HEK293 (cell line): ENCODE measurements around the gene TSPOAP1.

Experiments used
- CTCF ChIA-PET: fragments of 350-600 bp; formaldehyde crosslinking; extraction: SDS; loops from one replicate; lab custom pipeline; 2021; ENCODE audit warnings: antibody characterized with exemption; lab: Yijun Ruan, JAX
- POLR2A ChIA-PET: fragments of 300-600 bp; formaldehyde crosslinking; extraction: SDS; loops from one replicate; lab custom pipeline; 2020; ENCODE audit warnings: antibody characterized with exemption, inconsistent platforms; lab: Yijun Ruan, JAX
- H3K27ac ChIP-seq: fragments of 200-500 bp; sonication (Bioruptor generic); 2 replicates; pipeline ENCODE4 v1.5.1; 2014; ENCODE audit warnings: low read depth, low read length, control low read depth, inconsistent platforms; ENCODE audit errors: extremely low read depth
- H3K36me3 ChIP-seq, 2 experiments: fragments of 200-500 bp in 1 of 2; sonication (Bioruptor generic) in 1 of 2; 1 replicate in 1 of 2; 2 replicates in 1 of 2; pipeline ENCODE4 v1.5.1; 2014 to 2017; ENCODE audit warnings: inconsistent platforms in 2 of 2, low read length in 2 of 2; ENCODE audit not compliant: control insufficient read depth in 2 of 2, insufficient read depth in 1 of 2
- H3K4me1 ChIP-seq: fragments of 200-500 bp; sonication (Bioruptor generic); 2 replicates; pipeline ENCODE4 v1.5.1; 2014; ENCODE audit warnings: mild to moderate bottlenecking, low read length, inconsistent platforms; ENCODE audit not compliant: control insufficient read depth, insufficient read depth
- H3K4me3 ChIP-seq: 2 replicates; pipeline ENCODE4 v1.5.1; 2011; ENCODE audit warnings: low read depth, mild to moderate bottlenecking, control low read depth, low read length, moderate library complexity
- H3K9me3 ChIP-seq: fragments of 200-500 bp; sonication (Bioruptor generic); 2 replicates; pipeline ENCODE4 v1.5.1; 2014; ENCODE audit warnings: low read depth, low read length, inconsistent platforms; ENCODE audit not compliant: control insufficient read depth, insufficient read depth
- EGR2 ChIP-seq: fragments of 450-650 bp; formaldehyde crosslinking; IDR thresholded peaks from 2 replicates; pipeline ENCODE4 v1.5.1; 2016; ENCODE audit warnings: low read depth, missing biosample characterization, missing genetic modification characterization
- YY2 ChIP-seq: fragments of 450-650 bp; formaldehyde crosslinking; IDR thresholded peaks from 2 replicates; pipeline ENCODE4 v1.5.1; 2016; ENCODE audit warnings: missing biosample characterization, missing genetic modification characterization
- ZFHX2 ChIP-seq: fragments of 450-650 bp; formaldehyde crosslinking; conservative IDR thresholded peaks from 2 replicates; pipeline ENCODE4 v1.5.1; 2016; ENCODE audit warnings: missing biosample characterization, missing genetic modification characterization
- ZNF175 ChIP-seq: fragments of 450-650 bp; formaldehyde crosslinking; IDR thresholded peaks from 2 replicates; pipeline ENCODE4 v1.5.1; 2016; ENCODE audit warnings: missing biosample characterization, missing genetic modification characterization
- ZNF214 ChIP-seq: fragments of 450-650 bp; formaldehyde crosslinking; IDR thresholded peaks from 2 replicates; pipeline ENCODE4 v1.5.1; 2017; ENCODE audit warnings: missing biosample characterization, mild to moderate bottlenecking, missing genetic modification characterization, borderline replicate concordance
- ZNF221 ChIP-seq: fragments of 450-650 bp; formaldehyde crosslinking; IDR thresholded peaks from 2 replicates; pipeline ENCODE4 v1.5.1; 2017; ENCODE audit warnings: missing biosample characterization, missing genetic modification characterization, borderline replicate concordance
- ZNF292 ChIP-seq: fragments of 450-650 bp; formaldehyde crosslinking; IDR thresholded peaks from 2 replicates; pipeline ENCODE4 v1.5.1; 2016; ENCODE audit warnings: low read depth, missing biosample characterization, missing genetic modification characterization, borderline replicate concordance
- ZNF341 ChIP-seq: fragments of 450-650 bp; formaldehyde crosslinking; IDR thresholded peaks from 2 replicates; pipeline ENCODE4; 2016; ENCODE audit warnings: low read depth, missing biosample characterization, missing genetic modification characterization
- ZNF354C ChIP-seq: fragments of 450-650 bp; formaldehyde crosslinking; IDR thresholded peaks from 2 replicates; pipeline ENCODE4 v1.5.1; 2016; ENCODE audit warnings: missing biosample characterization, missing genetic modification characterization, low read depth, borderline replicate concordance
- ZNF404 ChIP-seq: fragments of 450-650 bp; formaldehyde crosslinking; IDR thresholded peaks from 2 replicates; pipeline ENCODE4 v1.5.1; 2017; ENCODE audit warnings: missing biosample characterization, missing genetic modification characterization
- ZNF423 ChIP-seq: fragments of 450-650 bp; formaldehyde crosslinking; IDR thresholded peaks from 2 replicates; pipeline ENCODE4 v1.5.1; 2016; ENCODE audit warnings: missing biosample characterization, missing genetic modification characterization
- ZNF433 ChIP-seq: fragments of 450-650 bp; formaldehyde crosslinking; IDR thresholded peaks from 2 replicates; pipeline ENCODE4 v1.5.1; 2016; ENCODE audit warnings: missing biosample characterization, missing genetic modification characterization, low read depth
- ZNF501 ChIP-seq: fragments of 450-650 bp; formaldehyde crosslinking; IDR thresholded peaks from 2 replicates; pipeline ENCODE4 v1.5.1; 2016; ENCODE audit warnings: missing biosample characterization, missing genetic modification characterization
- ZNF530 ChIP-seq: fragments of 450-650 bp; formaldehyde crosslinking; IDR thresholded peaks from 2 replicates; pipeline ENCODE4 v1.5.1; 2016; ENCODE audit warnings: low read depth, missing biosample characterization, missing genetic modification characterization
- ZNF768 ChIP-seq: fragments of 450-650 bp; formaldehyde crosslinking; IDR thresholded peaks from 2 replicates; pipeline ENCODE4 v1.5.1; 2018; ENCODE audit warnings: missing biosample characterization, mild to moderate bottlenecking, missing genetic modification characterization
- ZNF843 ChIP-seq: fragments of 450-650 bp; formaldehyde crosslinking; IDR thresholded peaks from 2 replicates; pipeline ENCODE4 v1.5.1; 2016; ENCODE audit warnings: missing biosample characterization, missing genetic modification characterization
- TF ChIP-seq, protein P1 (sequence below): fragments of 450-650 bp; formaldehyde crosslinking; IDR thresholded peaks from 2 replicates; pipeline ENCODE4 v1.5.1; 2016; ENCODE audit warnings: missing biosample characterization, missing genetic modification characterization, borderline replicate concordance
- TF ChIP-seq, protein P2 (sequence below): fragments of 450-650 bp; formaldehyde crosslinking; IDR thresholded peaks from 2 replicates; pipeline ENCODE4 v1.5.1; 2016; ENCODE audit warnings: missing biosample characterization, missing genetic modification characterization
- TF ChIP-seq, protein P3 (sequence below): fragments of 450-650 bp; IDR thresholded peaks from 2 replicates; pipeline ENCODE4 v1.5.1; 2018; ENCODE audit warnings: missing biosample characterization, mild to moderate bottlenecking, missing genetic modification characterization
- TF ChIP-seq, protein P4 (sequence below): fragments of 450-650 bp; formaldehyde crosslinking; IDR thresholded peaks from 2 replicates; pipeline ENCODE4 v1.5.1; 2016; ENCODE audit warnings: missing biosample characterization, missing genetic modification characterization, low read depth

Gene TSPOAP1

DNA sequence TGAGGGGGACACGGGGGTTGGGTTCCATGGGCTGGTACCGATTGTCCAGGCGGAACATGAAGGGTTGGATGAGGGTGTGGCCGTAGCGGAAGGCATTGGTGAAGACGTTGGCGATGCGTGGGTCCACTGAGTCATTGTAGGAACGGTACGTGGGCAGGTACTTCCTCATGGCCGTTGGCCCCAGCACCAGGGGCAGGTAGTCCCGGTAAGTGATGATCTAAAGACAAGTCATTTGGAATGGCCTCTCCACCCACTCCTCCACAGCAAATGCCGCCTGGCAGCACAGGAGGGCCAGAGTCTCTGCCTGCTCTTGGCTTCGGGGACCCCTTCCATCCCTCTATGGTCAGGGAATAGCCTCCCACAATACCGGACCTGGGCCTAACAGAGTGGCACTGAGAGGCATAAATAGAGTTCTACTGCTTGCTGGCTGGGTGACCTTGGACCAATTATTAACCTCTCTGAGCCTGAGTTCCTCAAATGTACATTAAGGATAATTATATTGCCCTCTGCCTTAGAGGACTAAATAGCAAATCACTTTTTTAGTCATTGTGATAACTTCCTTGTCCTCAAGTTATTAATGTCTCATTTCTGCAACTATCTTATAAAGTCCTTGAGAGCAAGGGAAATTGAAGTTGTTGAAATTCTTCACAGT is 55.0 kb downstream of the TSPOAP1 start:
- Histone ChIP-seq H3K4me1 (no peaks in the 10 kb centered on the region), H3K9me3 (no peaks in the 10 kb centered on the region), H3K27ac (no peak overlapping the region), H3K4me3 (no peak overlapping the region), H3K36me3 (no peaks in the 10 kb centered on the region)
- TF ChIP-seq ZNF214 (tag by site-specific recombination) = no peak
- no peak for TF ChIP-seq ZNF404 (tag by site-specific recombination)
- 0 out of 2 replicates have a peak, but pooled peaks have one; percentile 27 for TF ChIP-seq ZNF768
- no peak for TF ChIP-seq ZNF221 (tag by site-specific recombination)
- TF ChIP-seq, protein P1, sequence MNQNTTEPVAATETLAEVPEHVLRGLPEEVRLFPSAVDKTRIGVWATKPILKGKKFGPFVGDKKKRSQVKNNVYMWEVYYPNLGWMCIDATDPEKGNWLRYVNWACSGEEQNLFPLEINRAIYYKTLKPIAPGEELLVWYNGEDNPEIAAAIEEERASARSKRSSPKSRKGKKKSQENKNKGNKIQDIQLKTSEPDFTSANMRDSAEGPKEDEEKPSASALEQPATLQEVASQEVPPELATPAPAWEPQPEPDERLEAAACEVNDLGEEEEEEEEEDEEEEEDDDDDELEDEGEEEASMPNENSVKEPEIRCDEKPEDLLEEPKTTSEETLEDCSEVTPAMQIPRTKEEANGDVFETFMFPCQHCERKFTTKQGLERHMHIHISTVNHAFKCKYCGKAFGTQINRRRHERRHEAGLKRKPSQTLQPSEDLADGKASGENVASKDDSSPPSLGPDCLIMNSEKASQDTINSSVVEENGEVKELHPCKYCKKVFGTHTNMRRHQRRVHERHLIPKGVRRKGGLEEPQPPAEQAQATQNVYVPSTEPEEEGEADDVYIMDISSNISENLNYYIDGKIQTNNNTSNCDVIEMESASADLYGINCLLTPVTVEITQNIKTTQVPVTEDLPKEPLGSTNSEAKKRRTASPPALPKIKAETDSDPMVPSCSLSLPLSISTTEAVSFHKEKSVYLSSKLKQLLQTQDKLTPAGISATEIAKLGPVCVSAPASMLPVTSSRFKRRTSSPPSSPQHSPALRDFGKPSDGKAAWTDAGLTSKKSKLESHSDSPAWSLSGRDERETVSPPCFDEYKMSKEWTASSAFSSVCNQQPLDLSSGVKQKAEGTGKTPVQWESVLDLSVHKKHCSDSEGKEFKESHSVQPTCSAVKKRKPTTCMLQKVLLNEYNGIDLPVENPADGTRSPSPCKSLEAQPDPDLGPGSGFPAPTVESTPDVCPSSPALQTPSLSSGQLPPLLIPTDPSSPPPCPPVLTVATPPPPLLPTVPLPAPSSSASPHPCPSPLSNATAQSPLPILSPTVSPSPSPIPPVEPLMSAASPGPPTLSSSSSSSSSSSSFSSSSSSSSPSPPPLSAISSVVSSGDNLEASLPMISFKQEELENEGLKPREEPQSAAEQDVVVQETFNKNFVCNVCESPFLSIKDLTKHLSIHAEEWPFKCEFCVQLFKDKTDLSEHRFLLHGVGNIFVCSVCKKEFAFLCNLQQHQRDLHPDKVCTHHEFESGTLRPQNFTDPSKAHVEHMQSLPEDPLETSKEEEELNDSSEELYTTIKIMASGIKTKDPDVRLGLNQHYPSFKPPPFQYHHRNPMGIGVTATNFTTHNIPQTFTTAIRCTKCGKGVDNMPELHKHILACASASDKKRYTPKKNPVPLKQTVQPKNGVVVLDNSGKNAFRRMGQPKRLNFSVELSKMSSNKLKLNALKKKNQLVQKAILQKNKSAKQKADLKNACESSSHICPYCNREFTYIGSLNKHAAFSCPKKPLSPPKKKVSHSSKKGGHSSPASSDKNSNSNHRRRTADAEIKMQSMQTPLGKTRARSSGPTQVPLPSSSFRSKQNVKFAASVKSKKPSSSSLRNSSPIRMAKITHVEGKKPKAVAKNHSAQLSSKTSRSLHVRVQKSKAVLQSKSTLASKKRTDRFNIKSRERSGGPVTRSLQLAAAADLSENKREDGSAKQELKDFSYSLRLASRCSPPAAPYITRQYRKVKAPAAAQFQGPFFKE (tag by site-specific recombination) = no peak
- TF ChIP-seq ZNF292 (tag by site-specific recombination) = no peak
- TF ChIP-seq EGR2 (tag by site-specific recombination) = peak; percentile 64; the same call in 1 of the 2 replicates
- TF ChIP-seq ZFHX2 = peak; percentile 40
- TF ChIP-seq ZNF341 (tag by site-specific recombination) = no peak
- TF ChIP-seq, protein P2, sequence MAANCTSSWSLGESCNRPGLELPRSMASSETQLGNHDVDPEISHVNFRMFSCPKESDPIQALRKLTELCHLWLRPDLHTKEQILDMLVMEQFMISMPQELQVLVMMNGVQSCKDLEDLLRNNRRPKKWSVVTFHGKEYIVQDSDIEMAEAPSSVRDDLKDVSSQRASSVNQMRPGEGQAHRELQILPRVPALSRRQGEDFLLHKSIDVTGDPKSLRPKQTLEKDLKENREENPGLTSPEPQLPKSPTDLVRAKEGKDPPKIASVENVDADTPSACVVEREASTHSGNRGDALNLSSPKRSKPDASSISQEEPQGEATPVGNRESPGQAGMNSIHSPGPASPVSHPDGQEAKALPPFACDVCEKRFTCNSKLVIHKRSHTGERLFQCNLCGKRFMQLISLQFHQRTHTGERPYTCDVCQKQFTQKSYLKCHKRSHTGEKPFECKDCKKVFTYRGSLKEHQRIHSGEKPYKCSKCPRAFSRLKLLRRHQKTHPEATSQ (tag by site-specific recombination) = no peak
- TF ChIP-seq, protein P3, sequence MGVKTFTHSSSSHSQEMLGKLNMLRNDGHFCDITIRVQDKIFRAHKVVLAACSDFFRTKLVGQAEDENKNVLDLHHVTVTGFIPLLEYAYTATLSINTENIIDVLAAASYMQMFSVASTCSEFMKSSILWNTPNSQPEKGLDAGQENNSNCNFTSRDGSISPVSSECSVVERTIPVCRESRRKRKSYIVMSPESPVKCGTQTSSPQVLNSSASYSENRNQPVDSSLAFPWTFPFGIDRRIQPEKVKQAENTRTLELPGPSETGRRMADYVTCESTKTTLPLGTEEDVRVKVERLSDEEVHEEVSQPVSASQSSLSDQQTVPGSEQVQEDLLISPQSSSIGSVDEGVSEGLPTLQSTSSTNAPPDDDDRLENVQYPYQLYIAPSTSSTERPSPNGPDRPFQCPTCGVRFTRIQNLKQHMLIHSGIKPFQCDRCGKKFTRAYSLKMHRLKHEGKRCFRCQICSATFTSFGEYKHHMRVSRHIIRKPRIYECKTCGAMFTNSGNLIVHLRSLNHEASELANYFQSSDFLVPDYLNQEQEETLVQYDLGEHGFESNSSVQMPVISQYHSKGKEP (tag by site-specific recombination) = no peak
- no peak for TF ChIP-seq ZNF175 (tag by site-specific recombination)
- no peak for TF ChIP-seq ZNF423 (tag by site-specific recombination)
- CTCF ChIA-PET = no interaction called here
- POLR2A ChIA-PET = no interaction called here

DNA sequence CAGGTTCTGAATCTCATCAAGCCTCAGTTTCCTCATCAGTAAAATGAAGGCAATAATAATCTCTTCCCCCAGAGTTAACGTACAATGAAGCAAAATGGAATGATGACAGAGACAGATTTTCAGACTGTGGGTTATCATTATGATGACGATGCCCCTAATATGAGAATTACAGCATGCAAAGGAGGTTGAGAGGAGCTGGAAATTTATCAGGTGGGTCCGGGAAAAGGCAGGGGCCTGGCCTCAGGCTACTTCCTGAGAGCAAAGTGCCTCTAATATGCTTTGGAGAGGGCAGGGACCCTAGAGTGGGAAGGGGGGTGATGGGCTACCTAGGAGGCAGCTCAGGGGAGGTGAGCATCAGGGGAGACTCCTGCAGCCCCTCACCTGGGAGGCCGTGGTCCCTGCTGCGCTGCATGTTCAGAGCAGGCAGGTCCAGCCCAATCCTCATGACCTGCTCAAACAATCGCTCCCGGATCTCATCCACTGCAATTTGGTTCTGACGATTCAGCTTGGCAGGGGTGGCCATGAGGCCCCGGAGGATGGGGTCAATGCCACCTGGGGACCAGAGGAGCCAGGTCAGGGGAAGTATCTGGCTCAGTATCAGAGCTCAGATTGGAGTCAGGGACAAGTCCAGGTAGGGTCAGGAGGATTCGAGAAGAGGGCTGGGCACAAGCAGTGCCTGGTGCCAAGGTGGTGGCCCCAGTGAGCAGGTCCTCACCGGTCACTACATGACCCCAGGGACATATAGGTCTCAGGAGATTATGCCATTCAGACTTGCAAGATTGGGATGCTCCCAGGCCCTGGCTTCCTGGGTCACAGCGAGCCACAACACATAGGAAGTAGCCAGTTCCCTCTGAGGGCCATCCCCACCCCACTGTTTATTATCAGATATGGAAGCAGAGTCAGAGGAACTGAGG is 56.0 kb downstream of the TSPOAP1 start:
- Histone ChIP-seq H3K4me3 (no peak overlapping the region), H3K9me3 (no peaks in the 10 kb centered on the region), H3K36me3 (no peaks in the 10 kb centered on the region), H3K27ac (no peak overlapping the region), H3K4me1 (no peaks in the 10 kb centered on the region)
- ChIA-PET CTCF (interaction anchor here (0.6 kb wide), 2 partner anchors 78 to 79 kb away, joined by 3 to 4 read pairs; partner anchors contain the start of gene SUPT4H1), POLR2A (no interaction called here)
- TF ChIP-seq ZNF433 = no peak
- TF ChIP-seq ZNF354C (tag by site-specific recombination) = no peak
- no peak for TF ChIP-seq ZNF843 (tag by site-specific recombination)
- no peak for TF ChIP-seq ZNF501 (tag by site-specific recombination)
- TF ChIP-seq, protein P4, sequence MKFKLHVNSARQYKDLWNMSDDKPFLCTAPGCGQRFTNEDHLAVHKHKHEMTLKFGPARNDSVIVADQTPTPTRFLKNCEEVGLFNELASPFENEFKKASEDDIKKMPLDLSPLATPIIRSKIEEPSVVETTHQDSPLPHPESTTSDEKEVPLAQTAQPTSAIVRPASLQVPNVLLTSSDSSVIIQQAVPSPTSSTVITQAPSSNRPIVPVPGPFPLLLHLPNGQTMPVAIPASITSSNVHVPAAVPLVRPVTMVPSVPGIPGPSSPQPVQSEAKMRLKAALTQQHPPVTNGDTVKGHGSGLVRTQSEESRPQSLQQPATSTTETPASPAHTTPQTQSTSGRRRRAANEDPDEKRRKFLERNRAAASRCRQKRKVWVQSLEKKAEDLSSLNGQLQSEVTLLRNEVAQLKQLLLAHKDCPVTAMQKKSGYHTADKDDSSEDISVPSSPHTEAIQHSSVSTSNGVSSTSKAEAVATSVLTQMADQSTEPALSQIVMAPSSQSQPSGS (tag by site-specific recombination) = no peak
- TF ChIP-seq YY2 = no peak
- TF ChIP-seq ZNF221 (tag by site-specific recombination) = no peak
- no peak for TF ChIP-seq ZNF530
- no peak for TF ChIP-seq ZNF175 (tag by site-specific recombination)
